ENCODE data around the gene RAB34.

The RAB34 gene

DNA sequence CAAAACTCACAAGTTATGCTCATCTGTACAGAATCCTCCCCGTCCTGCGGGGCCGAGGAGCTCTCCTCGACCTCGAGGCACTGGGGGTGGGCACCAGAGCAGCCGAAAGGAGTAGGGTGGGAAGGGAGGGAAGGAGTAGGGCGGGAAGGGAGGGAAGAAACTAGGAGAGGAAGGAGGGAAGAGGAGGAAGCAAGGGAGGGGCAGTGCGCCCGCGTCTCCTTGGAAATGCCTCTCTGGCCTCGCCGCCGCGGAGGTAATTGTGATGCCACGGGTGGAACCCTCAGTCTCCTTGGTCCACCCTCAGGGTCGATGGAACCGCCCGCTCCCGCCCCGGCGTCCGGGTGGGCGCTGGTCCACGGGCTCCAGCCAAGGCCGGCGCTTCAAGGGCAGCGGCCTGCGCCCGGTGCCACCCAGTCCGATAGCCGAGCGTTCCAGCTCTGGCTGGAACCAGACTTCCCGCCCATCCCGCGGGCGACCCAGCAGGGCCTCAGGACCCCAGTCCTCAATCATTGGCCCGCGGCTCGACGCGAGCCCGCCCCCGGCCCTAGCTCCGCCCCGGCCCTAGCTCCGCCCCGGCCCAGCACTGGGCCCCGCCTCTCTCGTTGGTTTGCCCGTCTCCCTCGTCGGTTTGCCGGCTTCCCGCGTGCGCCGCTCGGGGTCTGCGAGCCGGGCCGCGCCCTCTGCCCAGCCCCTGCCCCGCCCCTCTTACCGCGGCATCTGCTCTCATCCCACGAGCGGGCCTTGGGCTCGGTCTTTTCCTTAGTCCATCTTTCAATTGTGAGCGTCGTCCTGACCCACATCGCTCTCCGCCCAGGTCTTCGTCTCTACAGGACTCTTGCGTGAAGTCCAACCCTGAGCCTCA is 6.6 kb downstream of the RAB34 start:
- peak; percentile 81 to 88 for DNase-seq (ENCODE audit: low read depth in 2 of 2)

- DNase-seq (ENCODE audit: low read depth in 2 of 2): no peak
These were observed 10.3 kb downstream of the RAB34 start for GRCh38 chr17:28707339-28707720.

GRCh38 chr17:28706471-28707338 is 11.0 kb downstream of the RAB34 start:
- no peak for DNase-seq (ENCODE audit: low read depth in 2 of 2)

GRCh38 chr17:28705728-28706334 is 11.8 kb downstream of the RAB34 start:
- no peak for DNase-seq (ENCODE audit: low read depth in 2 of 2)

DNA sequence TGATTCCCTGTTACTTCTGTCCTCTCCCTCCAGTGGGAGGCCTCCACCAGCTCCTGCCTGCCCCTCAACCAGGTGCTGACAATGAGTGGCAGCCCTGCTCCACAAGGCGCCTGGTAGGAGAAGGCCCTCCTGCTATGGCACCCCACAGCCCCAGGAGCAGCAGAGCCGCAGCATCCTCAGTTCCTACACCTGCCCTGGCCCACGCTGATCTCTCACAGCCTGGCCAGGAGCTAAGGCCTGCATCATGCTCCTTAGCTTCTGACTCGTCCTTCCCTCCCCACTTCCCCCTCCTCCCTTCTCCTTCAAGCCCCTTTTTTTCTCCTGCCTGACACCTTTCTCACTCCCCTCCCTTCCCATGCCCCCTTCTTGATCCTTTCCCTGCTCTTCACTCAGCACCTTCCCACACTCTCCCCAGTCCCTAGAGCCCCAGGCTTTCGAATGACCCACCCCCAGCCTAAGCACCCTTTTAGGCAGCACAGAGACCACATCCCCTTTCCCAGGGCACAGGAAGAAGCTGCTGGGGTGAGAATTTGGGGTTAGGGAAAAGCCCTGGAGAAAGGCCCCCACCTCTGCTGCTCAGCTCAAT is 12.5 kb downstream of the RAB34 start:
- DNase-seq (ENCODE audit: low read depth in 2 of 2): no peak

GRCh38 chr17:28704219-28704858 is 13.3 kb downstream of the RAB34 start:
- no peak for DNase-seq (ENCODE audit: low read depth in 2 of 2)

GRCh38 chr17:28703552-28704218 is 14.0 kb downstream of the RAB34 start:
- no peak for DNase-seq (ENCODE audit: low read depth in 2 of 2)

GRCh38 chr17:28702752-28703150 is 14.9 kb downstream of the RAB34 start:
- no peak for DNase-seq (ENCODE audit: low read depth in 2 of 2)

GRCh38 chr17:28702026-28702751 is 15.5 kb downstream of the RAB34 start:
- DNase-seq (ENCODE audit: low read depth in 2 of 2): no peak

GRCh38 chr17:28700830-28701492 is 16.7 kb downstream of the RAB34 start:
- no peak for DNase-seq (ENCODE audit: low read depth in 2 of 2)

- no peak for DNase-seq (ENCODE audit: low read depth in 2 of 2)
These were observed 17.4 kb downstream of the RAB34 start for GRCh38 chr17:28700278-28700677.

GRCh38 chr17:28698253-28698941 is 19.3 kb downstream of the RAB34 start:
- no peak for DNase-seq (ENCODE audit: low read depth in 2 of 2)

DNA sequence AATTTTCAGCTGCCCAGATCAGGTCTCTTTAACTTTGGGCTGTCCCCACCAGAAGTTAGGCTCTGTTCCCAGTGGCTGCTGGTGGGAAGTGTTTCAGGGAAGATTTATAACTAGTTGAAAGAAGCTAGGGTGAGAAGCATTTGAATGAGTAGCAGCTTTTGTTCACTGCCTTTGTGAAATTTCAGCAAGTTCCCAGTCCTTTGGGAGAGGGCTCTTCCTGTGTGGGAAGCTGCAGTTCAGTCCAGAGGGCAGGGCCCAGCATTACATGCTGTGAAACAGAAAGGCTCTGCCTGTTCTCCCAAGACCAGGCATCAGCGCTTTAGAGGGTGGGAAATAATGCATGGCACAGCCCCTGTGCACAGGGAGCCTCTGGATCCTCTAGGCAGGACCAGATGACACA is 23.8 kb downstream of the RAB34 start:
- DNase-seq (ENCODE audit: low read depth in 2 of 2): no peak

DNA sequence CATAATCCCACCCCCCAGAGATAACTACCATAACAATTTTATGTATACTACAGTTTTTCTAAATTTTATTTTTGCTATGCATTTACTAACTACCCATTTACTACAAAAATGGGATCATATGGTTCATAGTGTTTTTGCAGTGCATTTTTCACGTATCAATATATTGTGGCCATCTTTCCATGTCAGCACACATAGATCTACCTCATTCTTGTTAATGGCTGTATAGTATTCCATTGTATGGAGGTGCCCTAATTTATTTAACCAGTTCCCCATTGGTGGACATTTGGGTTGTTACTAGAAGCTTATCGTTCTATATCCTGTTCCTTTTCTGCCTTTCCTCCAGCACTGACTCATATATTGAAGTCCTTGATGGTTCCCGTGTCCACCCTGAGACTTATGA is 28.7 kb downstream of the RAB34 start:
- no peak for DNase-seq (ENCODE audit: low read depth in 2 of 2)

GRCh38 chr17:28688481-28688880 is 29.2 kb downstream of the RAB34 start:
- no peak for DNase-seq (ENCODE audit: low read depth in 2 of 2)

GRCh38 chr17:28686296-28686695 is 31.4 kb downstream of the RAB34 start:
- DNase-seq (ENCODE audit: low read depth in 2 of 2): no peak

- no peak for DNase-seq (ENCODE audit: low read depth in 2 of 2)
These were observed 32.3 kb downstream of the RAB34 start for GRCh38 chr17:28685366-28685765.

DNA sequence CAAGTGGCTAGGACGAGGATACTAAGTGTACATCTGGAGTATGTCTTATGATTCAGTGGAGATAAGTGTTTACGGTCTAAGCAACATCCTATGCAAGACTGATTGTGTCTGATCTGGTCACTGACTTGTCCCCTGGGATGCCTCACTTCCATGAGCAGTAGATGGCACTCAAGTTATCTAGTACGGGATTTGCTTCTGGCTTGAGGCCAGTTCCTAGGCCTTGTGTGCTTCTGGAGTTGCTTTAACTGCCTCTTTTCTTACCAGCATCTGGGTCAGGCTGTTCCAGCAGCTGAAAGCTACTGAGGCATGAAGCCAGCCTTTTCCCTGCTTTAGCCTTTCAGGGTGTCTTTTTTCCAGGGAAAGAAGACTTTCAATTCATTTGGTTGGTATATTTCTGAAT is 32.7 kb downstream of the RAB34 start:
- DNase-seq (ENCODE audit: low read depth in 2 of 2): no peak

GRCh38 chr17:28682655-28683054 is 35.0 kb downstream of the RAB34 start:
- DNase-seq (ENCODE audit: low read depth in 2 of 2): no peak
